Endothelial cell of umbilical vein (primary cell): ENCODE measurements around the gene CDC45. TPM values are rescaled to one million over a fixed set of nuclear protein-coding genes. Genes with fewer than 3 reads are reported as not detected.

Experiments
- BruUV-seq: library from RNA; stranded (reverse); fragments of 400-500 nt; replicated peaks from 2 replicates; lab custom pipeline; 2021; lab: Mats Ljungman, UMichigan
- CTCF ChIA-PET: fragments of 300-600, 350-600 bp; sonication (Branson Sonifier 250); formaldehyde crosslinking; loops from one replicate; lab custom pipeline; 2021; ENCODE audit warnings: antibody characterized with exemption, inconsistent platforms; lab: Charles Lee
- POLR2A ChIA-PET: fragments of 300-600, 350-600 bp; sonication (Branson Sonifier 250); formaldehyde crosslinking; loops from one replicate; lab custom pipeline; 2021; ENCODE audit warnings: antibody characterized with exemption, inconsistent platforms; lab: Charles Lee
- DNase-seq: peaks from one replicate; pipeline ENCODE4 v3.0.0-alpha.2; 2011; ENCODE audit warnings: low read depth, low spot score
- FAIRE-seq: peaks from 2 replicates; lab custom pipeline; 2011; peaks lifted over from hg19 to GRCh38; lab: Jason Lieb, UNC
- H2AFZ ChIP-seq: 2 replicates; pipeline ENCODE4 v1.6.0; 2012; ENCODE audit warnings: low read depth, low read length, control low read depth, inconsistent platforms
- H3K27ac ChIP-seq: 2 replicates; pipeline ENCODE4 v1.5.1; 2011; ENCODE audit warnings: low read depth, mild to moderate bottlenecking, control low read depth, low read length, moderate library complexity; ENCODE audit not compliant: insufficient read depth
- H3K27me3 ChIP-seq, 2 experiments: 2 replicates each; pipeline versions ENCODE4 v1.6.0 to v1.6.1; 2011; ENCODE audit warnings: low read length in 2 of 2, mixed read lengths in 1 of 2; ENCODE audit not compliant: control insufficient read depth in 2 of 2, insufficient read depth in 2 of 2
- H3K36me3 ChIP-seq, 2 experiments: 2 replicates in 1 of 2; 3 replicates in 1 of 2; pipeline ENCODE4 v1.5.1; 2011; ENCODE audit warnings: low read length in 2 of 2, mild to moderate bottlenecking in 1 of 2, moderate library complexity in 1 of 2; ENCODE audit not compliant: control insufficient read depth in 2 of 2, insufficient read depth in 2 of 2; ENCODE audit errors: extremely low read depth in 1 of 2
- H3K4me1 ChIP-seq: 3 replicates; pipeline ENCODE4 v1.5.1; 2011; ENCODE audit warnings: mild to moderate bottlenecking, low read length; ENCODE audit not compliant: control insufficient read depth, insufficient read depth; ENCODE audit errors: extremely low read depth
- H3K4me2 ChIP-seq: 2 replicates; pipeline ENCODE4 v1.6.1; 2011; ENCODE audit warnings: low read length, control low read depth, mixed read lengths; ENCODE audit not compliant: insufficient read depth
- H3K4me3 ChIP-seq, 3 experiments: fragments of 200-600 bp in 1 of 3; sonication (generic), shearing (Covaris generic) in 1 of 3; replicated peaks in 1 of 3; 2 replicates each; pipeline ENCODE4 v1.5.1; 2011 to 2016; ENCODE audit warnings: control low read depth in 3 of 3, low read length in 3 of 3, mild to moderate bottlenecking in 2 of 3, inconsistent platforms in 1 of 3, low read depth in 1 of 3, moderate library complexity in 1 of 3; ENCODE audit not compliant: insufficient read depth in 1 of 3
- H3K79me2 ChIP-seq: 2 replicates; pipeline ENCODE4 v1.6.0; 2012; ENCODE audit warnings: low read length, inconsistent platforms; ENCODE audit not compliant: control insufficient read depth, insufficient read depth
- H3K9ac ChIP-seq: replicated peaks from 2 replicates; pipeline ENCODE3; 2011; ENCODE audit warnings: low read length, control low read depth; ENCODE audit not compliant: insufficient read depth; ENCODE audit errors: extremely low read depth
- H3K9me1 ChIP-seq: replicated peaks from 3 replicates; pipeline ENCODE4 v1.6.0; 2011; ENCODE audit warnings: mild to moderate bottlenecking, low read length; ENCODE audit not compliant: control insufficient read depth, insufficient read depth; ENCODE audit errors: extremely low read depth
- H3K9me3 ChIP-seq: replicated peaks from 2 replicates; pipeline ENCODE4 v1.5.1; 2012; ENCODE audit warnings: low read length, inconsistent platforms; ENCODE audit not compliant: control insufficient read depth, insufficient read depth
- H4K20me1 ChIP-seq: replicated peaks from 2 replicates; pipeline ENCODE3; 2011; ENCODE audit warnings: mild to moderate bottlenecking, low read length; ENCODE audit not compliant: control insufficient read depth, insufficient read depth; ENCODE audit errors: extremely low read depth
- CTCF ChIP-seq, 2 donors: IDR thresholded peaks; 1 replicate in 1 of 2; 2 replicates in 1 of 2; pipeline ENCODE4 v1.5.1; 2011; ENCODE audit warnings: low read length in 2 of 2, mild to moderate bottlenecking in 2 of 2, moderate library complexity in 2 of 2, control low read depth in 1 of 2, inconsistent platforms in 1 of 2, low read depth in 1 of 2; ENCODE audit not compliant: insufficient read depth in 1 of 2; ENCODE audit errors: extremely low read depth in 1 of 2
- EZH2 ChIP-seq: IDR thresholded peaks from 2 replicates; pipeline ENCODE4 v1.6.1; 2012; ENCODE audit warnings: borderline replicate concordance, low read depth, mild to moderate bottlenecking, moderate library complexity, low read length, inconsistent platforms; ENCODE audit not compliant: severe bottlenecking
- FOS ChIP-seq: IDR thresholded peaks from 2 replicates; pipeline ENCODE4 v1.6.1; 2011; ENCODE audit warnings: mild to moderate bottlenecking, low read length, moderate library complexity, borderline replicate concordance; ENCODE audit not compliant: insufficient read depth
- GATA2 ChIP-seq: IDR thresholded peaks from 2 replicates; pipeline ENCODE4 v1.7.0; 2011; ENCODE audit warnings: low read depth, mild to moderate bottlenecking, moderate library complexity, mixed read lengths, low read length; ENCODE audit not compliant: insufficient read length, insufficient read depth
- JUN ChIP-seq: IDR thresholded peaks from 2 replicates; pipeline ENCODE4 v1.6.1; 2011; ENCODE audit warnings: borderline replicate concordance, low read depth; ENCODE audit not compliant: insufficient read length, insufficient read depth
- MAX ChIP-seq: IDR thresholded peaks from 2 replicates; pipeline ENCODE4 v1.6.1; 2011; ENCODE audit not compliant: insufficient read depth, insufficient read length
- MYC ChIP-seq: IDR thresholded peaks from one replicate; pipeline ENCODE4 v1.6.1; 2011; ENCODE audit warnings: mild to moderate bottlenecking, low read depth, low read length
- POLR2A ChIP-seq: IDR thresholded peaks from 2 replicates; pipeline ENCODE4 v1.6.1; 2012; ENCODE audit warnings: low read depth, mild to moderate bottlenecking, control low read depth, low read length
- POLR2AphosphoS5 ChIP-seq: IDR thresholded peaks from 2 replicates; pipeline ENCODE4 v1.6.1; 2012; ENCODE audit warnings: low read depth, mild to moderate bottlenecking, control low read depth, low read length, moderate library complexity; ENCODE audit not compliant: insufficient read depth
- dilution Hi-C: fragments of 300-500 bp; cut with MboI; formaldehyde crosslinking; loops from one replicate; pipeline ENCODE4 v1.15.0; 2019; ENCODE audit warnings: low sequenced_read_pairs; ENCODE audit not compliant: extremely low pct_ligation_motif_present
- intact Hi-C: fragments of 100-400 bp; cut with micrococcal nuclease; formaldehyde crosslinking; loops from one replicate; pipeline ENCODE4 v1.10.0; 2022
- polyA plus RNA-seq, 4 experiments: library from polyadenylated mRNA; depleted of rRNA in 3 of 4; stranded (reverse) in 3 of 4; unstranded in 1 of 4; fragments of >200 nt; gene quantifications; 2 replicates each; pipeline versions ENCODE4 v1.2.1 to v1.2.3, GENCODE V29; 2011 to 2012; ENCODE audit warnings: missing spikeins in 1 of 4
- total RNA-seq: library from RNA; stranded (reverse); gene quantifications from 2 replicates; pipeline ENCODE4 v1.2.3, GENCODE V29; 2021

The CDC45 gene
- total and polyA plus RNA-seq, 2 donors (not counting 3 experiments of a cell fraction or from before 2014, with no cell fraction given), result 36.6 to 40.6 TPM

- ChIA-PET CTCF (interaction anchor here (1.3 kb wide), 1 partner anchor 16 kb away, joined by 3 read pairs; no protein-coding TSS in a partner anchor), POLR2A (no interaction called here)
- dilution Hi-C loops, result no loop called here
- H4K20me1 ChIP-seq, result no peaks in the 10 kb centered on the region
- no peak overlapping the region for H3K4me3 ChIP-seq
- no peak overlapping the region for H3K9ac ChIP-seq
- no peaks in the 10 kb centered on the region for H3K4me1 ChIP-seq
- H3K27me3 ChIP-seq, result no peaks in the 10 kb centered on the region
- no TSS peak for BruUV-seq
- no peak overlapping the region for H3K27ac ChIP-seq
- intact Hi-C loops, result no loop called here
- H3K9me3 ChIP-seq, result no peaks in the 10 kb centered on the region
- no peaks in the 10 kb centered on the region for H3K79me2 ChIP-seq
- H2AFZ ChIP-seq, result no peak overlapping the region
- no peaks in the 10 kb centered on the region for H3K9me1 ChIP-seq
- FAIRE-seq (no peak), DNase-seq (no peak)
- no peak overlapping the region for H3K4me2 ChIP-seq
- no peaks in the 10 kb centered on the region for H3K36me3 ChIP-seq
- no peak for TF ChIP-seq FOS
- no peak for TF ChIP-seq EZH2
- TF ChIP-seq MAX, result no peak
- TF ChIP-seq JUN, result no peak
- no peak for TF ChIP-seq GATA2
- no peak for TF ChIP-seq POLR2AphosphoS5
- no peak for TF ChIP-seq CTCF (IDR thresholded peaks at IDR 0.05; ENCODE audit: extremely low read depth in 1 of 2, insufficient read depth in 1 of 2, low read depth in 1 of 2, low read length in 2 of 2)
- no peak for TF ChIP-seq POLR2A
- no peak for TF ChIP-seq MYC
Measured at GRCh38 chr22:19548964-19549363, 69.2 kb downstream of the CDC45 start.
